Endodermal cell (in vitro differentiated cells): ENCODE results near the gene TRPV4. TPM values are rescaled to one million over a fixed set of nuclear protein-coding genes. Genes with fewer than 3 reads are reported as not detected.

Source experiments
- DNase-seq: peaks from one replicate; pipeline ENCODE4 v3.0.0-alpha.2; 2017
- H3K27ac ChIP-seq: 2 replicates; pipeline ENCODE4 v1.5.1; 2013; ENCODE audit warnings: mild to moderate bottlenecking, low read depth, low read length, moderate library complexity
- H3K27me3 ChIP-seq: 2 replicates; pipeline ENCODE4 v1.6.1; 2013; ENCODE audit warnings: mild to moderate bottlenecking, low read length, moderate library complexity; ENCODE audit not compliant: insufficient read depth, control insufficient read depth, poor library complexity, severe bottlenecking
- H3K36me3 ChIP-seq: 2 replicates; pipeline ENCODE4 v1.7.0; 2013; ENCODE audit warnings: mild to moderate bottlenecking, low read length, moderate library complexity; ENCODE audit not compliant: control insufficient read depth, insufficient read depth
- H3K4me1 ChIP-seq: one replicate; pipeline ENCODE4 v1.7.0; 2013; ENCODE audit warnings: low read length; ENCODE audit not compliant: control insufficient read depth, insufficient read depth
- H3K4me3 ChIP-seq: 2 replicates; pipeline ENCODE4 v1.5.1; 2013; ENCODE audit warnings: mild to moderate bottlenecking, low read length, moderate library complexity
- H3K9ac ChIP-seq: 2 replicates; pipeline ENCODE4 v1.6.1; 2013; ENCODE audit warnings: mild to moderate bottlenecking, low read length, moderate library complexity; ENCODE audit not compliant: poor library complexity, severe bottlenecking; ENCODE audit errors: extremely low read depth
- H3K9me3 ChIP-seq: 2 replicates; pipeline ENCODE4 v1.6.1; 2013; ENCODE audit warnings: mild to moderate bottlenecking, low read length, moderate library complexity; ENCODE audit not compliant: control insufficient read depth
- H3K27ac Mint-ChIP-seq: 2 replicates; pipeline ENCODE4 v1.8.0; 2020; ENCODE audit warnings: mixed read lengths
- H3K27me3 Mint-ChIP-seq: 2 replicates; pipeline ENCODE4 v1.8.0; 2021; ENCODE audit warnings: mild to moderate bottlenecking, mixed read lengths; ENCODE audit not compliant: insufficient read depth
- H3K36me3 Mint-ChIP-seq: 2 replicates; pipeline ENCODE4 v1.8.0; 2020; ENCODE audit warnings: low read depth, mixed read lengths
- H3K4me1 Mint-ChIP-seq: 2 replicates; pipeline ENCODE4 v1.8.0; 2020; ENCODE audit warnings: mixed read lengths
- H3K4me3 Mint-ChIP-seq: 2 replicates; pipeline ENCODE4 v1.8.0; 2020; ENCODE audit warnings: mild to moderate bottlenecking, moderate library complexity, mixed read lengths
- H3K9me3 Mint-ChIP-seq: 2 replicates; pipeline ENCODE4 v1.8.0; 2020; ENCODE audit warnings: mild to moderate bottlenecking, mixed read lengths
- WGBS, 2 experiments: methylation state at CpG; one replicate each; pipeline versions ENCODE4 v1.1.5 to v1.1.7; 2013; ENCODE audit warnings: missing lambda C conversion rate in 2 of 2, mixed read lengths in 1 of 2; ENCODE audit not compliant: insufficient coverage in 1 of 2, insufficient read length in 1 of 2; 5-methylcytosine and 5-hydroxymethylcytosine counted together
- total RNA-seq, 2 donors: library from RNA; stranded (reverse); fragmentation: NEBNext Ultra II Directional in 1 of 2; extraction: Animal tissue kit (Norgen Biotek cat#: 25700) in 1 of 2; gene quantifications; 2 replicates in 1 of 2; 3 replicates in 1 of 2; pipeline ENCODE4 v1.2.1, GENCODE V29; 2021
- TF ChIP-seq, protein P1 (sequence below): fragments of 200-600 bp; sonication (generic); conservative IDR thresholded peaks from 2 replicates; pipeline ENCODE4 v1.5.0; 2021; ENCODE audit warnings: antibody characterized with exemption, mild to moderate bottlenecking

Gene TRPV4
- total RNA-seq, 2 donors from 2014 or later = 14.0 to 14.2 TPM

DNA sequence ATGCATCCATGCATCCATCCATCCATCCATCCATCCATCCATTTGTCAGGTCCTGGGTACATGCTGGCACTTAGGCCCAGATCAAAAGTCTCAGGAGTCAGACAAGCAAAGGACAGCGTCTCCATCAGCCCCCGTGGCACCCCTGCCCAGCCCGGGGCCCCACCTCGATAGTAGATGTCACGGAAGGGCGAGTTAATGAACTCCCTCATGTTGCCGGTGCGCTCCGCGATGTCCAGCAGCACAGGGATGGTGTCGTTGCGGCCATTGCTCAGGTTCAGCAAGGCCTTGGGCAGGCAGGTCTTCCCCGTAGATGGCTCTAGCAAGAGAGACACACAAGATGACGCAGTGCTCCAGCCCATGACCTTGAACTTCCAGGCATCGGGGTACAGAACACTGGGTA lies 30.4 kb downstream of the TRPV4 start:
- Histone ChIP-seq H3K27ac (no peak overlapping the region), H3K4me3 (no peak overlapping the region), H3K4me1 (peaks cover 3% of the 10 kb centered on the region), H3K9ac (no peak overlapping the region), H3K36me3 (peaks cover 6% of the 10 kb centered on the region), H3K27me3 (no peaks in the 10 kb centered on the region), H3K9me3 (no peaks in the 10 kb centered on the region)
- Mint-ChIP-seq H3K9me3 (no peaks in the 10 kb centered on the region), H3K4me1 (peaks cover 1% of the 10 kb centered on the region), H3K36me3 (peaks cover 38% of the 10 kb centered on the region), H3K27ac (no peak overlapping the region), H3K4me3 (no peak overlapping the region), H3K27me3 (no peaks in the 10 kb centered on the region)
- 95 to 97% methylated on average over 15 of the region's 15 CpGs for WGBS, 2 experiments
- TF ChIP-seq, protein P1, sequence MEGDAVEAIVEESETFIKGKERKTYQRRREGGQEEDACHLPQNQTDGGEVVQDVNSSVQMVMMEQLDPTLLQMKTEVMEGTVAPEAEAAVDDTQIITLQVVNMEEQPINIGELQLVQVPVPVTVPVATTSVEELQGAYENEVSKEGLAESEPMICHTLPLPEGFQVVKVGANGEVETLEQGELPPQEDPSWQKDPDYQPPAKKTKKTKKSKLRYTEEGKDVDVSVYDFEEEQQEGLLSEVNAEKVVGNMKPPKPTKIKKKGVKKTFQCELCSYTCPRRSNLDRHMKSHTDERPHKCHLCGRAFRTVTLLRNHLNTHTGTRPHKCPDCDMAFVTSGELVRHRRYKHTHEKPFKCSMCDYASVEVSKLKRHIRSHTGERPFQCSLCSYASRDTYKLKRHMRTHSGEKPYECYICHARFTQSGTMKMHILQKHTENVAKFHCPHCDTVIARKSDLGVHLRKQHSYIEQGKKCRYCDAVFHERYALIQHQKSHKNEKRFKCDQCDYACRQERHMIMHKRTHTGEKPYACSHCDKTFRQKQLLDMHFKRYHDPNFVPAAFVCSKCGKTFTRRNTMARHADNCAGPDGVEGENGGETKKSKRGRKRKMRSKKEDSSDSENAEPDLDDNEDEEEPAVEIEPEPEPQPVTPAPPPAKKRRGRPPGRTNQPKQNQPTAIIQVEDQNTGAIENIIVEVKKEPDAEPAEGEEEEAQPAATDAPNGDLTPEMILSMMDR = no peak
- DNase-seq = no peak

DNA sequence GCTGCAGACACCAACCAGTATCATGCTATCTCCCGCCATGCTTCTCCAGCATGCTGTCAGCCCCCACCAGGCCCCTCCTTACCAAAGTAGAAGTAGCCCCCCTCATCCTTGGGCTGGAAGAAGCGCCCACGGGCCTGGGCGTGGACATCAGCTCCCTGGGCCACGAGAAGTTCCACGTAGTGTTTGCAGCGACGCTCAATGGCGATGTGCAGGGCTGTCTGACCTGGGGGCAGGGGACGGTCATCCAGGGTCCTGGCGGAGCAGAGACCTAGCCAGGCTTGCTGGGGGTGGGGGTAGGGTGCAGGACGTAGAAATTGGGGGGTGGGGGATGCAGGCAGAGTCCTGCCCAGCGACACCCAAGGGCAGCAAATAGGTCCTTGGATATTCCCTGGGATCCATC lies 32.7 kb downstream of the TRPV4 start:
- peaks cover 1% of the 10 kb centered on the region for H3K4me1 Mint-ChIP-seq
- H3K27ac Mint-ChIP-seq = no peak overlapping the region
- H3K27me3 Mint-ChIP-seq = no peaks in the 10 kb centered on the region
- H3K36me3 Mint-ChIP-seq = peaks cover 38% of the 10 kb centered on the region
- H3K9me3 Mint-ChIP-seq = no peaks in the 10 kb centered on the region
- Histone ChIP-seq H3K4me1 (peaks cover 3% of the 10 kb centered on the region), H3K27me3 (no peaks in the 10 kb centered on the region), H3K27ac (no peak overlapping the region), H3K9ac (no peak overlapping the region), H3K4me3 (no peak overlapping the region), H3K36me3 (peaks cover 6% of the 10 kb centered on the region), H3K9me3 (no peaks in the 10 kb centered on the region)
- no peak for DNase-seq
- TF ChIP-seq, protein P1 = no peak
- 94 to 100% methylated on average over 2 to 13 of the region's 13 CpGs for WGBS, 2 experiments
- no peak overlapping the region for H3K4me3 Mint-ChIP-seq

GRCh38 chr12:109798691-109799090 lies 34.5 kb downstream of the TRPV4 start:
- TF ChIP-seq, protein P1 = no peak
- H3K36me3 Mint-ChIP-seq = peaks cover 33% of the 10 kb centered on the region
- H3K4me3 Mint-ChIP-seq = no peak overlapping the region
- no peaks in the 10 kb centered on the region for H3K27me3 Mint-ChIP-seq
- DNase-seq = no peak
- H3K27ac Mint-ChIP-seq = no peak overlapping the region
- Histone ChIP-seq H3K4me1 (no peaks in the 10 kb centered on the region), H3K27me3 (no peaks in the 10 kb centered on the region), H3K27ac (no peak overlapping the region), H3K4me3 (no peak overlapping the region), H3K9me3 (no peaks in the 10 kb centered on the region), H3K36me3 (peaks cover 6% of the 10 kb centered on the region), H3K9ac (no peak overlapping the region)
- H3K4me1 Mint-ChIP-seq = no peaks in the 10 kb centered on the region
- no peaks in the 10 kb centered on the region for H3K9me3 Mint-ChIP-seq
- 94 to 97% methylated on average over 16 to 20 of the region's 20 CpGs for WGBS, 2 experiments
